Activated CD8-positive, alpha-beta memory T cell treated with anti-CD3 and anti-CD28 coated beads for 4 hours (primary cell): ENCODE results near the gene SPTSSA.

Experiments used
- DNase-seq, 2 donors: peaks; one replicate each; pipeline ENCODE4 v3.0.0-alpha.2; 2020; ENCODE audit warnings: low read depth in 2 of 2

The SPTSSA gene

GRCh38 chr14:34472706-34473279 lies 10.8 kb upstream of the SPTSSA start:
- no peak for DNase-seq

- no peak for DNase-seq
These were observed 8.3 kb upstream of the SPTSSA start for GRCh38 chr14:34470319-34470718.

GRCh38 chr14:34466691-34467090 lies 4.7 kb upstream of the SPTSSA start:
- DNase-seq, result no peak

GRCh38 chr14:34465069-34465859 lies 3.2 kb upstream of the SPTSSA start:
- no peak for DNase-seq

GRCh38 chr14:34463598-34463961 lies 1.5 kb upstream of the SPTSSA start:
- no peak for DNase-seq

- no peak for DNase-seq
These were observed 507 bp downstream of the SPTSSA start for GRCh38 chr14:34461334-34462131.

- DNase-seq, result no peak
These were observed 1.2 kb downstream of the SPTSSA start for GRCh38 chr14:34460841-34461240.

- DNase-seq, result no peak
These were observed 1.7 kb downstream of the SPTSSA start for GRCh38 chr14:34460295-34460694.

GRCh38 chr14:34457186-34457585 lies 4.9 kb downstream of the SPTSSA start:
- no peak for DNase-seq

GRCh38 chr14:34453226-34453625 lies 8.8 kb downstream of the SPTSSA start:
- DNase-seq, result no peak

GRCh38 chr14:34452258-34452822 lies 9.7 kb downstream of the SPTSSA start:
- DNase-seq, result no peak

- DNase-seq, result no peak
These were observed 11.1 kb downstream of the SPTSSA start for GRCh38 chr14:34450958-34451357.

GRCh38 chr14:34450542-34450915 lies 11.5 kb downstream of the SPTSSA start:
- no peak for DNase-seq

GRCh38 chr14:34449819-34450541 lies 12.1 kb downstream of the SPTSSA start:
- no peak for DNase-seq

- no peak for DNase-seq
These were observed 22.9 kb downstream of the SPTSSA start for GRCh38 chr14:34439090-34439489.

- DNase-seq, result no peak
These were observed 23.6 kb downstream of the SPTSSA start for GRCh38 chr14:34438438-34438837.

- DNase-seq, result no peak
These were observed 24.3 kb downstream of the SPTSSA start for GRCh38 chr14:34437729-34438080.

- no peak for DNase-seq
These were observed 24.9 kb downstream of the SPTSSA start for GRCh38 chr14:34436960-34437728.

GRCh38 chr14:34436118-34436905 lies 25.7 kb downstream of the SPTSSA start:
- no peak for DNase-seq

GRCh38 chr14:34433957-34434356 lies 28.1 kb downstream of the SPTSSA start:
- DNase-seq, result no peak
